CD4-positive, alpha-beta memory T cell (primary cell): ENCODE measurements around the gene DOK1. TPM values are rescaled to one million over a fixed set of nuclear protein-coding genes. Genes with fewer than 3 reads are reported as not detected.

Source experiments
- CTCF ChIA-PET: fragments of 350-600 bp; sonication (Branson Sonifier 250); formaldehyde crosslinking; loops from one replicate; lab custom pipeline; 2021; ENCODE audit warnings: inconsistent platforms; ENCODE audit not compliant: partially characterized antibody; lab: Charles Lee
- POLR2A ChIA-PET: fragments of 350-600 bp; sonication (Branson Sonifier 250); formaldehyde crosslinking; loops from one replicate; lab custom pipeline; 2021; ENCODE audit not compliant: partially characterized antibody; lab: Charles Lee
- DNase-seq, 5 donors: peaks; one replicate each; pipeline versions ENCODE4 v3.0.0 to v3.0.0-alpha.2; 2020 to 2022; ENCODE audit warnings: mixed read lengths in 1 of 5
- H3K27ac ChIP-seq: one replicate; pipeline ENCODE4 v1.7.0; 2013; ENCODE audit warnings: low read depth, low read length
- H3K27me3 ChIP-seq: 2 replicates; pipeline ENCODE4 v1.7.0; 2013; ENCODE audit warnings: mild to moderate bottlenecking, low read length, moderate library complexity; ENCODE audit not compliant: insufficient read depth
- H3K36me3 ChIP-seq: 2 replicates; pipeline ENCODE4 v1.7.0; 2013; ENCODE audit warnings: mild to moderate bottlenecking, low read length, moderate library complexity; ENCODE audit not compliant: insufficient read depth
- H3K4me1 ChIP-seq: 2 replicates; pipeline ENCODE4 v1.7.0; 2013; ENCODE audit warnings: mild to moderate bottlenecking, low read length, moderate library complexity; ENCODE audit not compliant: insufficient read depth
- H3K4me3 ChIP-seq, 2 donors: one replicate each; pipeline ENCODE4 v1.7.0; 2013; ENCODE audit warnings: low read length in 2 of 2, mild to moderate bottlenecking in 1 of 2
- H3K9me3 ChIP-seq, 2 donors: one replicate each; pipeline ENCODE4 v1.7.0; 2013; ENCODE audit warnings: low read length in 2 of 2, control low read depth in 1 of 2; ENCODE audit not compliant: control insufficient read depth in 1 of 2
- H3K27ac Mint-ChIP-seq, 7 donors: one replicate each; pipeline ENCODE4 v1.8.0; 2020 to 2021; ENCODE audit warnings: mixed read lengths in 7 of 7, mild to moderate bottlenecking in 6 of 7, inconsistent platforms in 3 of 7, moderate library complexity in 3 of 7
- H3K27me3 Mint-ChIP-seq, 2 donors: one replicate each; pipeline ENCODE4 v1.8.0; 2020 to 2021; ENCODE audit warnings: mixed read lengths in 2 of 2
- H3K36me3 Mint-ChIP-seq, 2 donors: one replicate each; pipeline ENCODE4 v1.8.0; 2020 to 2021; ENCODE audit warnings: mixed read lengths in 2 of 2, inconsistent platforms in 1 of 2, mild to moderate bottlenecking in 1 of 2
- H3K4me1 Mint-ChIP-seq, 4 donors: one replicate each; pipeline ENCODE4 v1.8.0; 2020 to 2021; ENCODE audit warnings: mixed read lengths in 4 of 4, mild to moderate bottlenecking in 1 of 4
- H3K4me3 Mint-ChIP-seq, 8 donors: one replicate each; pipeline ENCODE4 v1.8.0; 2020 to 2021; ENCODE audit warnings: mixed read lengths in 8 of 8, mild to moderate bottlenecking in 7 of 8, moderate library complexity in 6 of 8, inconsistent platforms in 3 of 8
- H3K9me3 Mint-ChIP-seq, 8 donors: one replicate each; pipeline ENCODE4 v1.8.0; 2020 to 2021; ENCODE audit warnings: mixed read lengths in 8 of 8, mild to moderate bottlenecking in 5 of 8, inconsistent platforms in 3 of 8, moderate library complexity in 1 of 8
- intact Hi-C: fragments of 100-400 bp; cut with micrococcal nuclease; formaldehyde crosslinking; loops from one replicate; pipeline ENCODE4 v1.15.1; 2023
- polyA plus RNA-seq, 2 donors: library from polyadenylated mRNA; unstranded; fragments of 300-500 nt; fragmentation: Illumina TruSeq; gene quantifications; one replicate each; pipeline ENCODE4 v1.2.3, GENCODE V29; 2021
- total RNA-seq, 2 experiments: library from RNA; stranded (reverse); gene quantifications; one replicate each; pipeline ENCODE4 v1.2.3, GENCODE V29; 2021

The DOK1 gene
- total and polyA plus RNA-seq, 4 experiments from 2014 or later = 14.2 to 35.7 (median 30.8) TPM

DNA sequence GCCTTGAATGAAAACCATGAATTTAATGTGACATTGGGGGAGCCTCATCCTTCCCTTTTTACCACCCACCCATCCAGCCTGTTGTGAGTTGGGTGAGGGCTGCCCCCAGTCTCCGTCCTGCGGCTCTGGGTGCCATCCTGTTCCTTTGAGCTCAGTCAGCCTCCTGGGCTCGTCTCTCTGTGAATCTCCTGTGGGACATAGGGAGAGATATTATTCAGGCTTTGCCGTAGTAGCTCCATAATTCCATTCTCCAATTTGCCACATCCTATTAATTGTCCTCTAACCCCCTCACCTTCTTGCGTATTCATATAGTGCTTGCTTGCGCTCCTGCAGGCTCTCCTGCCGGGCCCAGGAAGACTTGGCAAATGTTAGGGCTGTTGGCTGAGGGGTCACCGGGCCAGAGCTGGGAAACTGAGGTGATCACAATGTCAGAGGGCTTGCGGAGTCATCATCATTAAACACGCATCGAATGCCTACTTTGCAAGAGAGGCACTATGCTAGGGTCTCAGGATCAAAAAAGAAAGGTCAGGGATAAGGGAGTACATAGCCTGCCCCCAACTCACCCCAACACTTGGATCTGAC, 27.8 kb upstream of the DOK1 start:
- Histone ChIP-seq H3K27me3 (no peaks in the 10 kb centered on the region), H3K36me3 (peaks cover 19% of the 10 kb centered on the region), H3K9me3 (no peaks in the 10 kb centered on the region), H3K27ac (no peak overlapping the region), H3K4me1 (peaks cover 28% of the 10 kb centered on the region), H3K4me3 (no peak overlapping the region)
- Mint-ChIP-seq H3K4me1 (peaks cover 14 to 41% (median 32%) of the 10 kb centered on the region in 4 donors), H3K27ac (peak overlapping the region in 3 of 7 donors; percentile 43 to 62 (median 60)), H3K9me3 (no peaks in the 10 kb centered on the region), H3K4me3 (peak overlapping the region in 2 of 8 donors; percentile 1 to 30), H3K36me3 (peaks cover 26 to 38% of the 10 kb centered on the region in 2 donors), H3K27me3 (peaks cover under 1 to 4% of the 10 kb centered on the region in 2 donors)
- intact Hi-C loops = no loop called here
- no peak for DNase-seq
- POLR2A ChIA-PET = interaction anchor here (0.8 to 2.8 kb wide), 10 partner anchors 11 to 106 kb away, joined by 3 to 12 read pairs (median 6); partner anchors contain the start of genes C2orf81, CCDC142, MRPL53 and PCGF1
- CTCF ChIA-PET = interaction anchor here (1.3 to 1.6 kb wide), 3 partner anchors 12 to 703 kb away, joined by 3 to 7 read pairs (median 3); partner anchors contain the start of genes CCDC142, TLX2 and TTC31

DNA sequence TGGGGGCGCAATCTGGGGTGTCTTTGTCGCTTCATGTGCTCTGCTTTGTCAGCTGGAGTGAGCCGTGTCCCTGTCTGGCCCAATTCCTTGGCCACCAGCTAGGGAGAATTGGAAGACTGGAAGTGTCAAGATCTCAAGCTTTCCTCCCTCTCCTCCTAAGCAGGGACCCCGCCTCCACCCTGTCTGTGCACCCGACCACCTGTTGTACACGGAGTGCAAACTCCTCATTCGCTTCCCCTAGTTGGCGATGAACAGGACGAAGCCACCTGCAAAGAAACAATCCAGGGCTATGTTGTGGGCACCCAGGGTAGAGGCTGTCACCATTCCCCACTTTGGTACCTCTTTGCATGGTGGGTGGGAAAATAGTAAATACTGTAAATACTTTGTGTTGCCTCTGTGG, 26.8 kb upstream of the DOK1 start:
- no peak for DNase-seq
- no peak overlapping the region for H3K4me3 ChIP-seq
- Mint-ChIP-seq H3K27me3 (no peaks in the 10 kb centered on the region), H3K27ac (peak overlapping the region in 5 of 7 donors; percentile 68 to 97 (median 93)), H3K4me3 (peak overlapping the region; percentile 92 to 96 (median 94)), H3K9me3 (no peaks in the 10 kb centered on the region), H3K4me1 (peaks cover 19 to 50% (median 40%) of the 10 kb centered on the region in 4 donors), H3K36me3 (peaks cover 34 to 47% of the 10 kb centered on the region in 2 donors)
- no peaks in the 10 kb centered on the region for H3K27me3 ChIP-seq
- intact Hi-C loops = loop anchor here (2.0 kb wide), 1 partner anchor 73 kb away; the partner anchor contains the start of gene INO80B
- H3K36me3 ChIP-seq = peaks cover 19% of the 10 kb centered on the region
- ChIA-PET POLR2A (interaction anchor here (1.3 to 2.8 kb wide), 5 partner anchors 15 to 46 kb away, joined by 3 to 11 read pairs (median 7); partner anchors contain the start of genes CCDC142, PCGF1 and TTC31), CTCF (interaction anchor here (1.6 kb wide), 1 partner anchor 704 kb away, joined by 3 read pairs; no protein-coding TSS in a partner anchor)
- no peaks in the 10 kb centered on the region for H3K9me3 ChIP-seq
- H3K4me1 ChIP-seq = peaks cover 31% of the 10 kb centered on the region
- H3K27ac ChIP-seq = no peak overlapping the region

DNA sequence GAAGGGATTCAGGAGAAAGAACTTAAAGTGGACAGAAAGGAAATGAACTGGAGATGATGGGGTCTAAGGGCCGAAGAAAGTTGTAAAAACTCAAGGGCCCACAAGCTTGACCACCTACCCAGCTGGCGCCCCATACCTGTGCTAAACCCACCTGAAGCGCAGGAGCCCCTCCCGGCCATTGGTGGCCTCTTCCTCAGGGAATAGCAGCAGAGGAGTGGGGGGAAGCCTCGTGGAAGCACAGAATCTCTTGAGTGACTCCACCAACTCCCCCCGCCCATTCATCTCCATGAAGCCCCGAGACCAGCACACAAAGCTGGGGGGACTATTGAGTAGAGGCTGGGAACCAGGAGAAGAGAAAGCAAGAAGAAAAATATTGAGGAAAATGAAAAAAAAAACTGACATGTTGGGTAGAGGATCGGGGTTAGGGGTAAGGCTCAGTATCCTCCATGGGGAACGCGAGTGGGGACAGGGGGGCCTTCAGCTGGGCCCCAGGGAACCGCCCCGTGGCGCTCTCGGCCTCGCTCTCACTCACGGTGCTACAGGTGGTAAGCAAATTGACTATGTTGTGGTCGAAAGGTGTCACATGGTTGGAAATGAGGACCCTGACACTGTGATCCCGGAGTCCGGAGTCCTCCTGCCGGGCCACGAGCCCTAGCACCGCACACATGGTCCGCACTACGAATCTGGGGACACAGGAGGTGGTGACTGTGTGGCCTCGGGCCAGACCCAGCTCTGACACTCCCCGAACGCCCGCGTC, 25.7 kb upstream of the DOK1 start:
- no peaks in the 10 kb centered on the region for H3K9me3 Mint-ChIP-seq
- H3K4me3 ChIP-seq = peak overlapping the region; percentile 89 to 100
- no peaks in the 10 kb centered on the region for H3K9me3 ChIP-seq
- DNase-seq = no peak
- intact Hi-C loops = loop anchor here (1.0 to 2.0 kb wide), 7 partner anchors 21 to 602 kb away; partner anchors contain the start of genes C2orf81, DGUOK, DOK1 and INO80B
- H3K27ac Mint-ChIP-seq = peak overlapping the region; percentile 87 to 97 (median 94)
- H3K36me3 ChIP-seq = peaks cover 19% of the 10 kb centered on the region
- no peaks in the 10 kb centered on the region for H3K27me3 Mint-ChIP-seq
- peaks cover 19 to 50% (median 40%) of the 10 kb centered on the region in 4 donors for H3K4me1 Mint-ChIP-seq
- ChIA-PET POLR2A (interaction anchor here (0.7 to 6.3 kb wide), 16 partner anchors 9 to 309 kb away, joined by 3 to 87 read pairs (median 12); partner anchors contain the start of genes C2orf81, CCDC142, INO80B and MRPL53), CTCF (interaction anchor here (3.5 to 6.4 kb wide), 2 partner anchors 25 to 46 kb away, joined by 17 to 63 read pairs; partner anchors contain the start of genes CCDC142 and TTC31)
- peaks cover 31% of the 10 kb centered on the region for H3K4me1 ChIP-seq
- peak overlapping the region; percentile 92 to 96 (median 94) for H3K4me3 Mint-ChIP-seq
- H3K36me3 Mint-ChIP-seq = peaks cover 35 to 49% of the 10 kb centered on the region in 2 donors
- peak overlapping the region; percentile 84 for H3K27ac ChIP-seq
- H3K27me3 ChIP-seq = no peaks in the 10 kb centered on the region

DNA sequence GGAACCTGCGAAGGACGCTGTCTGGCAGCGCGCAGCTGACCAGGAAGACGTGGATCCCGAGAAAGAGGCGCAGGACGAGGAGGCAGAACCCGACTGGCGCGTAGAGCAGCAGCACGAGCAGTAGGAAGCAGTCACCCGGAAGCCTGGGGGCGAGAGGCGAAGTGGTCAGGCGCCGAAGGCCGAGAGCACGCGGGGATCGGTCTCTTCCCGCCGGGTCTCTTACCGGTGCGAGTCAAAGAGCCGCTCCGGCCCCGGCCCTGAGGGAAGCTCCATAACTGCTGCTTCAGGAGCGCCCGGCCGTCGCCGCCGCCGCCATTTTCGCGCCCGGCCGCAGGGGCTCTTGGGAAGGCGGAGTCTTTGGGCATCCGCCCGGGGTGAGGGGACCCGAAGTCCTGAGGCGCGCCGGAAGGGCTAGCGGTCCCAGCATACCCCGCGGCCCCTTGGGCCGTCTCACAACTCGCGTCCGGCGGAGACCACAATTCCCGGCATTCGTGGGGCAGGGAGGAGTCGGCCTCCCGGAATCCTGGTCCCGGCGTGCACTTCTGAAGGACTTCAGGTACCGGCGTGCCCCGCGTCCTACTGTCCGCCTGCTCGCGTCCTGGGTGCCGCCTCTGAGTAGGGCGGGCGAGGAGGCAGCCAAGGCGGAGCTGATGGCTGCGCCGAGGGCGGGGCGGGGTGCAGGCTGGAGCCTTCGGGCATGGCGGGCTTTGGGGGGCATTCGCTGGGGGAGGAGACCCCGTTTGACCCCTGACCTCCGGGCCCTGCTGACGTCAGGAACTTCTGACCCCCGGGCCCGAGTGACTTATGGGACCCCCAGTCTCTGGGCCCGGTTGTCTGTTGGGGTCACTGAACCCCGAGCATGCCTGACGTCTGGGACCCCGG, 24.9 kb upstream of the DOK1 start, which contains the start of the genes AUP1 and HTRA2:
TSS of gene AUP1 (minus strand) at position 350 of the 882 bp plus-strand sequence. CDS start at position 273, 77 bp downstream.
TSS of gene HTRA2 (plus strand) at position 577 of the 882 bp plus-strand sequence. CDS start at position 651, 74 bp downstream.
- Histone ChIP-seq H3K36me3 (peaks cover 19% of the 10 kb centered on the region), H3K27ac (peak within 1 kb of the TSS; percentile 84), H3K4me3 (peak within 1 kb of the TSS; percentile 89 to 100), H3K27me3 (no peaks in the 10 kb centered on the region), H3K9me3 (no peaks in the 10 kb centered on the region), H3K4me1 (peaks cover 31% of the 10 kb centered on the region)
- Mint-ChIP-seq H3K4me1 (peaks cover 19 to 50% (median 40%) of the 10 kb centered on the region in 4 donors), H3K9me3 (no peaks in the 10 kb centered on the region), H3K27me3 (no peaks in the 10 kb centered on the region), H3K27ac (peak within 1 kb of the TSS; percentile 87 to 97 (median 94)), H3K36me3 (peaks cover 35 to 49% of the 10 kb centered on the region in 2 donors), H3K4me3 (peak within 1 kb of the TSS; percentile 92 to 96 (median 94))
- intact Hi-C loops = loop anchor here (1.0 to 5.0 kb wide), 8 partner anchors 22 to 603 kb away; partner anchors contain the start of genes C2orf81, DGUOK, DOK1 and INO80B
- DNase-seq = peak; percentile 83 to 88 (median 86)
- POLR2A ChIA-PET = interaction anchor here (1.0 to 6.3 kb wide), 23 partner anchors 9 to 701 kb away, joined by 3 to 87 read pairs (median 9); partner anchors contain the start of genes C2orf81, CCDC142, INO80B and MOB1A
- CTCF ChIA-PET = interaction anchor here (0.8 to 6.4 kb wide), 6 partner anchors 16 to 138 kb away, joined by 3 to 63 read pairs (median 4); partner anchors contain the start of genes CCDC142, PCGF1 and TTC31

DNA sequence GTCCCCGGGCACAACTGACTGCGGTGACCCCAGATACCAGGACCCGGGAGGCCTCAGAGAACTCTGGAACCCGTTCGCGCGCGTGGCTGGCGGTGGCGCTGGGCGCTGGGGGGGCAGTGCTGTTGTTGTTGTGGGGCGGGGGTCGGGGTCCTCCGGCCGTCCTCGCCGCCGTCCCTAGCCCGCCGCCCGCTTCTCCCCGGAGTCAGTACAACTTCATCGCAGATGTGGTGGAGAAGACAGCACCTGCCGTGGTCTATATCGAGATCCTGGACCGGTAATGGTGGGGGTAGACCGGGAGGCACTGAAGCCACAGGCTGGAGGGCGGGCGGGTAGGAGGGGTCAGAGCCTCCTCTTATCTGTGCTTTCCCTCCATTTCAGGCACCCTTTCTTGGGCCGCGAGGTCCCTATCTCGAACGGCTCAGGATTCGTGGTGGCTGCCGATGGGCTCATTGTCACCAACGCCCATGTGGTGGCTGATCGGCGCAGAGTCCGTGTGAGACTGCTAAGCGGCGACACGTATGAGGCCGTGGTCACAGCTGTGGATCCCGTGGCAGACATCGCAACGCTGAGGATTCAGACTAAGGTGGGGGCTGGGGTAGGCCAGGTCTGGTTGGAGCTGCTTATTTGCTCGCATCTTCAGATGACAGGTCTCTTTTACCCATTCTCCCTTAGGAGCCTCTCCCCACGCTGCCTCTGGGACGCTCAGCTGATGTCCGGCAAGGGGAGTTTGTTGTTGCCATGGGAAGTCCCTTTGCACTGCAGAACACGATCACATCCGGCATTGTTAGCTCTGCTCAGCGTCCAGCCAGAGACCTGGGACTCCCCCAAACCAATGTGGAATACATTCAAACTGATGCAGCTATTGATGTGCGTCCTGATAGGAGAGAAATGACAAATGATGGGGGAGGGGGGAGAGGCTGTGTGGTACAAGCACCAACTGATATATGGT, 24.0 kb upstream of the DOK1 start:
- Histone ChIP-seq H3K4me1 (peaks cover 31% of the 10 kb centered on the region), H3K27me3 (no peaks in the 10 kb centered on the region), H3K36me3 (peaks cover 19% of the 10 kb centered on the region), H3K4me3 (peak overlapping the region; percentile 89 to 100), H3K27ac (peak overlapping the region; percentile 84), H3K9me3 (no peaks in the 10 kb centered on the region)
- peak; percentile 41 to 79 (median 45) for DNase-seq
- CTCF ChIA-PET = interaction anchor here (0.8 to 6.4 kb wide), 12 partner anchors 15 to 285 kb away, joined by 3 to 63 read pairs (median 4); partner anchors contain the start of genes CCDC142, MRPL53, PCGF1 and TTC31
- peak overlapping the region; percentile 92 to 96 (median 94) for H3K4me3 Mint-ChIP-seq
- no peaks in the 10 kb centered on the region for H3K9me3 Mint-ChIP-seq
- H3K27ac Mint-ChIP-seq = peak overlapping the region; percentile 82 to 97 (median 93)
- H3K36me3 Mint-ChIP-seq = peaks cover 35 to 49% of the 10 kb centered on the region in 2 donors
- H3K4me1 Mint-ChIP-seq = peaks cover 19 to 50% (median 40%) of the 10 kb centered on the region in 4 donors
- intact Hi-C loops = loop anchor here (5.0 kb wide), 1 partner anchor 263 kb away; no protein-coding TSS in a partner anchor
- POLR2A ChIA-PET = interaction anchor here (1.0 to 6.3 kb wide), 26 partner anchors 8 to 702 kb away, joined by 3 to 87 read pairs (median 8); partner anchors contain the start of genes C2orf81, CCDC142, INO80B and MOB1A
- no peaks in the 10 kb centered on the region for H3K27me3 Mint-ChIP-seq
